GM18511 (cell line): Measurements from ENCODE around the gene RPL4.
"Not testable (repeated sequence)": the region's sequence is repeated elsewhere in the genome, so short reads cannot be mapped to it uniquely, and the experiment has no call there.

Experiments
- ATAC-seq: cut with Tn5 transposase; IDR thresholded peaks from one replicate; pipeline ENCODE4 v1.9.1; 2021; ENCODE audit warnings: mild to moderate bottlenecking, moderate library complexity; ENCODE audit not compliant: unreplicated experiment

Gene RPL4

DNA sequence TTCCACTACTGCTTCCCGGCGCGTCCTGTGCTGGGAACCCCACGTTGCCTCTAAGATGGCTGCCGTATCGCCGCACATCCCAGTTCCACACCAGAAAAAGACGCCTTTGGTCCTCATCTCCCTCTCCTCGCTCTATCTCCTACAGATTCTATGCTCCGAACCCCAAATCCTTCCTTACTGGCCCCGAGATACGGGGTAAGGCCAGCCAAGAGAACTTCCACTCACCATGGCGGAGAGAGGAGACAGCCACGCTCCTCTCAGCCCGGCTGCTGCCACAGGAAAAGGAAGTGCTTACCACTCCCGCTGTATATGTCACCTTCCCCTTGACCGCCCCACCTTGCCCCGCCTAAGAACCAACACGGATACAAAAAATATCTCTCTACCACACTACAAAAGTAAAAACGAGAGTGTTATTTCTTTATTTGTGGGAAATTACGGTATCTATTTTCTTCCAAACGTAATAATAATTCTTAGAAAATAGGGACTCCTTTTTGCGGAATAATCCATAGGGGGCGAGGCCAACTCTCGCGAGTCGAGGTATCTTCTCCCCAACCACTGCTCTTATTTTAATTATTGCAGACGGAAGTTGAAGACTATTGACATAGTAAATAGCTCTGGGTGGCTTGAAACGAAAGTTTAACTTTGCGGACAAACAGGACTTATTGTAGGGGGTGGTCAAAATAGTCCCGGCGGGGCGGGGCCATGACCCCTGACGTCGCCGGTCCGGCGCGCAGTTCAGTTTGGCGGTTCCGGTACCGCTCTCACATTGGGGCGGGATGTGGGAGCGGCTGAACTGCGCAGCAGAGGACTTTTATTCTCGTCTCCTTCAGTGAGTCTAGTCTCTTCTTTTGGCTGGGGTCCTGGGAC is at the start of gene RPL4, which contains the start of gene ZWILCH:
TSS of gene RPL4 (minus strand) at position 293 of the 867 bp plus-strand sequence. CDS start at position 228, 65 bp downstream.
TSS of gene ZWILCH (plus strand) at position 764 of the 867 bp plus-strand sequence. CDS start at position 777, 13 bp downstream.
- peak; percentile 83 for ATAC-seq

DNA sequence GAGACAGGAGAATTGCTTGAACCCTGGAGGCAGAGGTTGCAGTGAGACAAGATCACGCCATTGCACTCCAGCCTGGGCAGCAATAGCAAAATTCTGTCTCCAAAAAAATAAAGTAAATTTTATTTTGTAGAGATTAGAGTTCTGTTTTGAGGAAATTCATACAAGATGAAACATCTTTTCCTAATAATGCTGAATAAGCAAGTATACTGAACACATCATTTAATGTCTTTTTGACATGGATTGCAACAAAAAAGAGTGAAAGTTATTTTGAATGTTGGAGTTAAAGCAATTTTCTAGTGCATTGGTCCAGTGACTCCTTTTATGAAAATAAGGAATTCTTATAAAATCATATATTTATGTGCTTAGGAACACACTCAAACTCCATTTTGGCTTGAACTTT is 40.6 kb upstream of the RPL4 start:
- ATAC-seq = no peak

DNA sequence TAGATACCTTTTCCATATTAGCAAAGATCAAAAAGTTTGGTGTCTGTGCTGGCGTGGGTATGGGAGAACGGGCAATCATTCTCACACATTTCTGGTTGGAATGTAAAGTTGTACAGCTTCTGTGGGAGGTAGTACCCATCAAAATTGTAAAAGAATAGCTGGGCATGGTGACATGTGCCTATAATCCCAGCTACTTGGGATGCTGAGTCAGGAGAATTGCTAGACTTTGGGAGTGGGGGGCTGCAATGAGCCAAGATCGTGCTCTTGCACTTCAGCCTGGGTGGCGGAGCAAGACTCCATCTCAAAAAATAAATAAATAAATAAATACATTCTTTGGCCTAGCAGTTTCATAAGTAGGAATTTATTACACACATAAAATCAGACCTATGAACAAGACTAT is 38.2 kb upstream of the RPL4 start:
- no peak for ATAC-seq

DNA sequence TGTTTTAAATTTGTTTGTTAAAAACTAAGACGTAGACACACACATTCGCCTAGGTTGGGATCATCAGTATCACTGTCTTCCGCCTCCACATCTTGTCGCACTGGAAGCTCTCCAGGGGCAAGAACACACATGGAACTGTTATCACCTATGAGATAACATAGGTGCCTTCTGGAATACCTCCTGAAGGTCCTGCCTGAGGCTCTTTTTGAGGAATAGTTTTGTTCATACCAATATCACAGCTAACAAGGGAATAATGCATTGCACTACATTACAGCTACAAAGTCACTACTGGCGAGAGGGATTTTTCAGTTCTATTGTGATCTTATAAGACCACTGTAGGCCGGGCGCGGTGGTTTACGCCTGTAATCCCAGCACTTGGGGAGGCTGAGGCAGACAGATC is 30.4 kb upstream of the RPL4 start:
- ATAC-seq = no peak

DNA sequence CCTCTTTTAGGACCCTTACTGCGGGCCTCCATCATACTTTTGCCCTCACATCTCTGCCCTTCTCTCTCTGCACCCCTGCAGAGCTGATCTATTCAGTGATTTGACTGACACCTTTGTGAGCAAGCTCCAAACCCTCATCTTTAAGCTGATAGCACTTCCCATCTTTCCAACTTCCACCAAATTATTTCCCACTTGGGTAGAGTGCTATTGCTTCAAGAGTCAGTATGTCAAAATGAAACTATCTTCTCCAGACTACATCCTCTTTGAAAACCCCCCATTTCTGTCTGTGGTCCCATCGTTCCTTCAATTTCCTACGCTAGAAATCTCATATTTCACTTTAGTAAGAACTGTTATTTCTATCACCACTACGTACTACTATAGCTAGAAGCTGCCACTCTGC is 20.2 kb upstream of the RPL4 start:
- ATAC-seq = no peak

DNA sequence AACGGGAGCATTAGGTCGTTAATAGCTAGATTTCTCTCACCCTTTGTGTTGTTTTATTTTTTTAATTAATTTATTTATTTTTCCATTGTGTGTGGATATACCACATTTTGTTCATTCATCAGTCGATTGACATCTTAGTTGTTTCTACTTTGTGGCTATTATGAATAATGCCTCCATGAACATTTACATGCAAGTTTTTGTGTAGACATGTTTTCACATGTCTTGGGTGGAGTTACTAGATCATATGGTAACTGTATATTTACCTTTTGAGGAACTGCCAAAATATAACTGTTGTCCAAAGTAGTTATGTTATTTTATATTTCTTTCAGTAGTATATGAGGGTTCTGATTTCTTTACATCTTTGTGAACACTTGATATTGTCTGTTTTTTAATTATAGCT is 19.3 kb upstream of the RPL4 start:
- no peak for ATAC-seq

DNA sequence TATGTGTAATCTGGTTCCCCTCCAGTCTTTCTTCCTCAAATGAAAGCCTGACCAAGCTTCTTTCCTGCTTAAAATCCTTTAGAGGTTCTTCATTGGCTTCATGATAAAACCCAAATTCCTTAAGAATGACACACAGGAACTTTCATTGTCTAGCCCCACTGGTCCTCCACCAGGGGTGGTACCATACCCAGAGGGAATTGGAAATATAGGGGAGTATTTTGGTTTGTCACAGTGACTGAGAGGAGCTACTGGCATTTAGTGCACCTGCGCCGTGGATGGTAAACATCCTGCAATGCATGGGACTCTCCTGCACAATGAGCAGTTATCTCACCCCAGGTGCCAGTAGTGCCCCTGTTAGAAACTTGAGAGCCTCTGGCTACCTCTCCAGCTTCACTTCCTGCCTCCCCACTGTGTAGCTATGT is 11.3 kb upstream of the RPL4 start:
- ATAC-seq = no peak

DNA sequence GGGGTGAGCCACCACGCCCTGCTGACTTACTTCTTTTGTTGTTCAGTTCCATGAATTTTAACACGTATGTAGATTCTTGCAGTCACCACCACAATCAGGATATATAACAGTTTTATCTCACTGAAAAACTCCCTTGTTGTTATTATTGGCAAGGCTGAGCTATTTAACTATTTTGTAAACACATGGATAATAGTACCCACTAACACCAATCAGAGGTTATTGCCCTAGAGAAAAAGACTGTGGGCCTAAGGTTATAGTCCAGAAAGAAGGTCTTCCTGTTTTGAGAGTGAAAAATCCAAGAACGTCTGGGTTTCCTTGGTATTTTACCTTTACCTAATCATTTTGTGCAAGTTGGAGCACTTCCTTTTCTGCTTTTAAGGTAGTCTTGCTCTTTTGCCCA is 9.9 kb upstream of the RPL4 start:
- no peak for ATAC-seq

DNA sequence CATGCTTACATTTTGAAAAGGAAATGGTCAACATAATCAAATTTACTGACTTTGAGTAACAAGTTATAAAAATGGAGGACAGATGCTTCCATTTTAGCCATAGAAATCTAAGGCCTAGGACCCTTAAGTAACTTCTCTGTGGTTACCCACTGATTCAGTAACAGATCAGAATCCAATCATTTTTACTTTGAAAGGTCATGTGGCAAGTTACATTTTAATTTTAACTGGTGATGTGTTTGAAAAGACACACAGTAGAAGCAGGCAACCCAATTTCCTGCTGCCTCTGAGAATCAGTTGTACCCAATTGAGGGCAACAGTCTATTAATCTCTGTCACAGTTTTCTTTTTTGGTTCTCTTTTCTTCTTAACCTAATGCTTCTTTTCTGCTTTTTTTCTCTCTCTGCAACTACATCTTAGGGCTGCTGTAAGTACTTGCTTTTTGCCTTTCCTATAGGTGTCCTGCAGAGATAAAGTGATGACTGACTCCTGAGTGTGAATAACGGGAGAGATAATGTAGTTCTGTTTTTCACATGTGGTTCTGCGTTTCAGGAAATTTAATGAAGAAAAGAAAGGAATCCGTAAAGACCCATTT is 3.7 kb upstream of the RPL4 start:
- no peak for ATAC-seq

DNA sequence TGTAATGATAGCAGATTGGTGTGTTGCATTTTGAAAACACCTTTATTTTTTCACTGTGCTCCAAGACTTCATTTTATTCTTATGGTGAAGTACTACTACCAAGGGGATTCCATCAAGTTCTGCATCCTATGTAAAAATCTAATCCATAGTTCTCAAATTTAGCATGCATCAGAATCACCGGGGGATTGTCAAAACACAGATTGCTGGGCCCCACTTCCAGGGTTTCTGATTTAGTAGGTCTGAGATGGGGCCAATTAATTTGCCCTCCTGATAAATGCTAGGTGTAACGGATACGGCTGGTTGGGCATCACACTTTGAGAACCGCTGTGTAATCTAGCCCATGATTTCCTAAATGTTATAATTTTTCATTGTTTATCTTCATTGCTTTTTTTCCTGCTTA is 1.2 kb upstream of the RPL4 start:
- ATAC-seq = no peak

DNA sequence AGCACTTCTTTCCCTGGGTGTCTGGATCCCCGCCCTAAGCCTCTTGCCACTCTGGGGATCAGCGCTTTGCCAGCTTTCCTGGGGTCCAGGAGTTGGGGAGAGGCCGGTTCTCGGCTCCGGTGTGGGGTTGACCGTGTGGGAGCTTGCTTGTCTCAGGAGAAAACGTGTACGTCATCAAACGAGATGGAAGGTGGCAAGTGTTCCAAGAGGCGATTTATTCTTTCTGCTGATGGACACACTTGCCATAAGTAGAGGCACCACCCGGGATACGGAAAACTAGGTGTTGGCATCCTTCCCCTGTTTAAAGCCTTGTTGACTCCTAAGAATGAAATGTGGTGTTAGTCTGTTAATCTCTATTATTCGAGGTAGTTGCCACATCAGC is 766 bp upstream of the RPL4 start:
- peak; percentile 31 for ATAC-seq

DNA sequence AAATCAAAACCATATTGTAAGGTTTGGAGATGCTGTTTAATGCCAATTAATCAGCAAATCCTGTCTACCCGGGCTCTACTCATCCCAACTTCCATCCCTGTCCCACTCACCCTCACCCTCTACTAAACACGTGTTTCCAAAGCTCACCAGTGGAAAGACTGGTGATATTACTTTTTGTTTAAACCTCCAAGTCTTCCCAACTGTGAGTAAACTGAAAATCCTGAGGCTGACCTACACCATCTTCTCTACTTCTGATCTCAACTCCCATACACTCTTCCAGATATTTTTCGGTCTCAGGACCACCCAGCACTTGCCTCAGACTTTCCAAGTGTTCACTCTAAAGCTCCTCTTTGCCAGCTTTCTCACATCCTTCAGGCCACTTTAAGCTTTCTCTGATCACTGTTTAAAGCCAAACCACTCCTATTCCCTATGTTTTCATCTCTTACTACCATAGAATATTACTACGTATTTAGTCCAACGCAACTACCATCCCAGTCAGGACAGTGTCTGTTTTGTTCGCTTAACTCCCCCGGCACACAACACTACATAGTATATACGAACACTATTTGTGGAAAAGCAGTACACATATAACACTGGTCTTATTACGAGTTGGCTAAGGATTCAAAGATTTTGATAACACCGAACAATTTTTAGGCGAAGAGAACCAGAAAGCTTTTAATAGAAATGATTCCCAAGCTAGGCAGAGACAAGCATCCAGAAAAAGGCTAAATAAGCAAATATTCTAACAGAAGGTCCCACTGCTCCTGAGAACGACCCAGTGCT is 684 bp downstream of the RPL4 start:
- no peak for ATAC-seq

DNA sequence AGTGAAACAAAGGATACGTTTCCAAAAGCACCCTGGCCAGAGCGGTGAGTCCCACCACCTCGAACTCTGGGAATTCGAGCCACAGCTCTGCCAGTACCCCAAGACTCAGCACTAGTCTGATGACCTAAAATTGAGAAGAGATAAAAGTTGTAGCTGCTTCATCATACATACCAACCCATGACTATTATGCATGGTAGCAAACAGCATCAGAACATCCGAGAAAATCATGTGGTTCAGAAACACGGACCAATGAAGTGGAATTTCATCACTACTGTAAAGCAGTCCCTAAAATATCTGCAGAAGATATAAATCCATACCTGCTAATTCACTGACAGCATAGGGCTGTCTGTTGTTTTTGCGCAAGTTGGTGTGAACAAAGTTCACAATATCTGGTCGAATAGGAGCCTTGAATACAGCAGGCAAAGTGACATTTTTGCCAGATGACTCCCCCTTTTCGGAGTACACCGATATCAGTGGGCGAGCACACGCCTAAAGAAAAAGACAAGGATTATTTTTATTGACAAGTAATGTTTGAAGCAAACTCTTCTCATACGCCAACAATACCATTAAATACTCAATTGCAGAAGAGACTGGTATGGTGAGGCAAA is 1.5 kb downstream of the RPL4 start:
- not testable (repeated sequence) for ATAC-seq

DNA sequence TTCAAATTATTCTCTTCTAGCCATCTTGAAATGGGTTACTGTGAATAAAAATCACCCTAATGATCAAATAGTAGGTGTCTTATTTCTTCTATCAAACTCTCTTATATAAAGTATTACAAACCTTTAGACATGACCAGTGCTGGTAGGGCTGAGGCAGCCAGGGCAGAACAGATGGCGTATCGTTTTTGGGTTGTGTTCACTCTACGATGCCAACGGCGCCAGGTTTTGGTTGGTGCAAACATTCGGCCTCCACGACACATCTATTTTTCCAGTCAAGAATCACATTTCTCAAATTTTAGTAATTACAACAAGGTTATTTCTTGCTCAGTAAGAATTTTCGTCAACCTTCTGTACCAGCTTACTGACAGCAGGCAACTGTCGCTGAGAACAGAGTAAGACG is 2.2 kb downstream of the RPL4 start:
- no peak for ATAC-seq

DNA sequence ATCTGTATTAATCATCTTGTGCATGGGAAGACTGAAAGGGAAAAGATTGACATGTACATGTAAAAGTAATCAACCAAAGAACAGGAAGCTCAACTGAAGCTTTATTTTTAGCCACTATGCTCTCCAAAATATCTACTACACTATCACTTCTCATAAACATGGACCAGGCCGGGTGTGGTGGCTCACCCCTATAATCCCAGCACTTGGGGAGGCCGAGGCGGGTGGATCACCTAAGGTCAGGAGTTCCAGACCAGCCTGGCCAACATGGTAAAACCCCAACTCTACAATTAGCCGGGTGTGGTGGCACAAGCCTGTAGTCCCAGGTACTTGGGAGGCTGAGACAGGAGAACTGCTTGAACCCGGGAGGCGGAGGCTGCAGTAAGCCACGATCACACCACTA is 4.3 kb downstream of the RPL4 start:
- ATAC-seq = not testable (repeated sequence)

DNA sequence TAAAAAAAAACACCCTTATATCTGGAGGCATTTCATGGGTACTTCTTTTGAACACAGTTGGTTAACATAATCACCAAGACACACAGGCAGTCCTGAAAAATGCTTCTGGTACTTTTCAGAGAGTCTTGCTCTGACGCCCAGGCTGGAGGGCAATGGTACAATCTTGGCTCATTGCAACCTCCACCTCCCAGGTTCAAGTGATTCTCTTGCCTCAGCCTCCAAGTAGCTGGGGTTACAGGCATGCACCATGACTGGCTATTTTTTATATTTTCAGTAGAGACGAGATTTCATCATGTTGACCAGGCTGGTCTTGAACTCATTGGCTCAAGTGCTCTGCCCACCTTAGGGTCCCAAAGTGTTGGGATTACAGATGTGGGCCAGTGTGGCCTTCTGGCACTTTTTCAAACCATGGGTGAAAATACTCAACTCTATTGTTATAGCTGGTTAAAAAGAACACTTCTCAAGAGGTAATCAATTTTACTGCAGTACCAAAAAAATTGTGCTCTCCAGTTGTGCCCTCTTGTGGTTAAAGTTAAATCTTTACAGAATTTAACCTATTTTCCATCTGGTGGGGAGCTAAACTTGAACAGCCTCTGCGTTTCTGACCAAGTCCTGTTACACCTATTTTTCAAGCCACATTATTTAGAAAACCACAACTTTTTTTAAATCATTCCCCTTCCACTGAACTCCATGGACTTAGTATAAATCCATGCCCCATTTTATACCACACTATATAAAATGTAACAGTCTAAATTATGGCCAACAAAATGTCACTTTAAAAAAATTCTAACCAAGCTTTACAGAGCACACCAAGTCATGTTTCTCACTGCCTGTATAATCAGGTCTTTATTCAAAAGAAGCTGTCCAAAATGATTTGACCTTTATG is 5.9 kb downstream of the RPL4 start:
- ATAC-seq = no peak

DNA sequence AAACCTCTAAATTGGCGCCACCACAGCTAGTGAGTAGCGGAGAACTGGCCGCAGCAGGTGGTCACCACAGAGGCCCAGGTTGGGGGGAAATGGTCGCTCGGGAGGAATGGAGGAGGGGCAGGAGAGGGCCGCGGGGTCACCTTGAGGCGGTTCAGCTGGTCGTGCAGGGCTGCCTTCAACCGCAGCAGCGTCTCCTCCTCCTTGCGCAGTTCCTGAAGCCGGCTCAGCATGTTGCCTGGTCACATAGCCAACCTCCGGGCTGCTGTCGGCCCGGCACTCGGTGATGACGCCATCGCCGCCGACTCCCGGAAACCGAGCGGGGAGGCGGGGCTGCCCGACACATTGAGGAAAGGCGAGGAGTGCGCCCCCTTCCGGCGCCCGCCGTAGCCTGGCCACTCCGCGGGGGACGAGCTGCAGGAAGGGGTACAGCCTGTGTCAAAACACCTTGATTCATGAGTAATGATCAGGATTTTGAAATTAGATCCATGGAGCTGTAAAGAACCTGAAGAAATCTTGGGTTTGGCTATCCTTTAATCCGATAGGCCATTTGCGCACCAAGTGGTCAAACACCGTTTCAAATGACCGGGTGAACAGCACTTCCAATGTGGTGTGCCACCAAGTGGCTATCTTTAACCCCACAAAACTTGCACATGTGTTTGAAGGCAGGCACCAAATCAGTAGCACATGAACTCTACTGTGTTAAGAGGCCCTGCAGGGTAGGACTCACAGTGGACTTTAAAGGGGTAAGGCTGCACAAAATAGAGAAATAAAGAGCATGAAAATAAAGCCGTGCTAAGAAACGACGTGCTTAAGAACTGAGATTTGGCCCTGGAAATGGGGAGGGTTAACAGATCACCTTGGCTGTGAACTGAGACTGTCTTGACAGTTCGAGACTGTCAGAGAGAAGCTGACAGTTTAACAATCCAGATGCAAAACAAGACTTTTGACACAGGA is 6.9 kb downstream of the RPL4 start, which contains the start of gene SNAPC5:
TSS of gene SNAPC5 (minus strand) at position 261 of the 954 bp plus-strand sequence. CDS start at position 230, 31 bp downstream.
- ATAC-seq = peak; percentile 89

DNA sequence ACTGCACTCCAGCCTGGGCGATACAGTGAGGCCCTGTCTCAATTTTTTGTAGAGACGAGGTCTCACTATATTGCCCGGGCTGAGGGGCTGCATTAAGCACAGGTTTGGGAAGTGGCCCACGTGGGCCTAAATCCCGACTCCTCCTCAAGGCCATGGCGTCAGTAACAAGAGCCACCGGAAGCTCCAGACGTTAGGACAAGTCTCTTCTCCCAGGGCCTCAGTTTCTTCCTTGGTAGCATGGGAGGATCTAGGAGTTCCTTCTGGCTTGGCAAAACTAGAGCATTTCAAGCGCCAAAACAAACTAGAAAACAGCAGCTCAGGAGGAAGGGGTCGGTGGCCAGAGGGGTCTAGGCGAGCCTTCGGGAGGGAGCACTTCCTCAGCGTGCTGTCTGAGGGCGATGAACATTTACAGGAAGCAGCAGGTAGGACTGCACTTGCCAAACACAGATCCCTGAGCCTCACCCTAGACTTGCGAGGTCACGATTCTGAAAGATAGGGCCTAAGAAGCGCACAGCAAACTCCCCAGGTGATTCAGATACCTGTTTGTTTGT is 7.6 kb downstream of the RPL4 start:
- peak; percentile 15 for ATAC-seq

DNA sequence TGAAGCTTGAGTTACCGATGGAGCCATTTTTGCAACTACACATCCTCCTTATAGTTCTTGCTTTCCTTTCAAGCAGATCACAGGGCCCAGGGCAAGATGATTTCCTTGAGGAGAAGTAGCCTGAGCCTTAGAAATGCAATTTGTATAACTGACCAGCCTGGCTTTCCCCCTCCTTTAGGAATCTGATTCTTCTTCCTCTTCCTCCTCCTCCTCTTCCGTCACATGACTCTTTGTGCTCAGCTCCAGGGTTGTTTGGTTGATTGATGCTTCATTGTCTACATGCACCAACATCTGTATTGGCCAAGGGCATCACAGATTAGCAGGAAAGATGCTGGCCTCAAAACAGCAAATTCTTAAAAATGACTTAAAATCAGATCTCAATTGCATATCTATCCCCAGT is 10.4 kb downstream of the RPL4 start:
- ATAC-seq = no peak
